Tibial nerve (tissue), 4 donors: ENCODE results near the gene ITPK1.

Source experiments
- EP300 ChIP-seq, 2 donors: sonication (generic); formaldehyde crosslinking; IDR thresholded peaks; one replicate each; pipeline ENCODE4 v1.6.1; 2017; ENCODE audit warnings: antibody characterized with exemption in 2 of 2, mild to moderate bottlenecking in 1 of 2
- POLR2A ChIP-seq, 2 donors: fragments of 450-650 bp; IDR thresholded peaks; one replicate each; pipeline ENCODE4 v1.6.1; 2017; ENCODE audit warnings: antibody characterized with exemption in 2 of 2, mild to moderate bottlenecking in 2 of 2, moderate library complexity in 2 of 2
- TF ChIP-seq, protein P1 (sequence below), 5 experiments: fragments of 200-600 bp in 3 of 5; fragments of 450-650 bp in 2 of 5; sonication (generic) in 3 of 5; IDR thresholded peaks; one replicate each; pipeline ENCODE4 v1.5.1; 2016 to 2019; ENCODE audit warnings: antibody characterized with exemption in 5 of 5, mild to moderate bottlenecking in 3 of 5, moderate library complexity in 2 of 5

DNA sequence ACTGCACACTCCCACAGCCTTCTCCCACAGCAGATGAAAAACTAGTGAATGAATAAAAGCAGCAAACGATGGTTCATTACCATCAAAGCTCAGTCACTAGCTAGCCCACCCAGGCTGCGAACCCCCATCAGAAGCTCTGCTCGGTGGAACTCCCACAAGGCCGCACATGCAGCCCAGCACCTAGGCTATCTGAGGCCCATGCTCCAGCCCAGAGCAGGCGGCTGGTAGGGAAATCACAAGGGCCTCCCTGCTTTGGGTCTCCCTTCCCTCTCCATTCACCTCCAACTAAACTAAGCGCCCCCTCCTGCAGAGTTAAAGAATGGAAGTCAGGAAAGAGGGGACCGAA, 69.0 kb downstream of the ITPK1 start:
- TF ChIP-seq, protein P1, sequence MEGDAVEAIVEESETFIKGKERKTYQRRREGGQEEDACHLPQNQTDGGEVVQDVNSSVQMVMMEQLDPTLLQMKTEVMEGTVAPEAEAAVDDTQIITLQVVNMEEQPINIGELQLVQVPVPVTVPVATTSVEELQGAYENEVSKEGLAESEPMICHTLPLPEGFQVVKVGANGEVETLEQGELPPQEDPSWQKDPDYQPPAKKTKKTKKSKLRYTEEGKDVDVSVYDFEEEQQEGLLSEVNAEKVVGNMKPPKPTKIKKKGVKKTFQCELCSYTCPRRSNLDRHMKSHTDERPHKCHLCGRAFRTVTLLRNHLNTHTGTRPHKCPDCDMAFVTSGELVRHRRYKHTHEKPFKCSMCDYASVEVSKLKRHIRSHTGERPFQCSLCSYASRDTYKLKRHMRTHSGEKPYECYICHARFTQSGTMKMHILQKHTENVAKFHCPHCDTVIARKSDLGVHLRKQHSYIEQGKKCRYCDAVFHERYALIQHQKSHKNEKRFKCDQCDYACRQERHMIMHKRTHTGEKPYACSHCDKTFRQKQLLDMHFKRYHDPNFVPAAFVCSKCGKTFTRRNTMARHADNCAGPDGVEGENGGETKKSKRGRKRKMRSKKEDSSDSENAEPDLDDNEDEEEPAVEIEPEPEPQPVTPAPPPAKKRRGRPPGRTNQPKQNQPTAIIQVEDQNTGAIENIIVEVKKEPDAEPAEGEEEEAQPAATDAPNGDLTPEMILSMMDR (IDR thresholded peaks at IDR 0.05): no peak
- TF ChIP-seq POLR2A (IDR thresholded peaks at IDR 0.05): no peak
- TF ChIP-seq EP300 (IDR thresholded peaks at IDR 0.05): no peak
